KMS-11 (cell line): ENCODE results near the gene EEFSEC.

Experiments
- H2AFZ ChIP-seq: fragments of 200-600 bp; sonication (generic); 2 replicates; pipeline ENCODE4 v1.6.1; 2016; ENCODE audit warnings: antibody characterized with exemption, mixed run types, low read depth
- H3K27ac ChIP-seq: fragments of 200-600 bp; sonication (generic); 2 replicates; pipeline ENCODE4 v1.6.1; 2016; ENCODE audit warnings: mild to moderate bottlenecking, mixed run types
- H3K27me3 ChIP-seq: fragments of 200-600 bp; sonication (generic); 2 replicates; pipeline ENCODE4 v1.6.1; 2017; ENCODE audit warnings: mild to moderate bottlenecking, low read depth, mixed run types, moderate library complexity; ENCODE audit not compliant: insufficient read depth
- H3K36me3 ChIP-seq: fragments of 200-600 bp; sonication (generic); 2 replicates; pipeline ENCODE4 v1.6.1; 2017; ENCODE audit warnings: mild to moderate bottlenecking, mixed run types; ENCODE audit not compliant: insufficient read depth
- H3K4me1 ChIP-seq: fragments of 200-600 bp; sonication (generic); 2 replicates; pipeline ENCODE4 v1.6.1; 2016; ENCODE audit warnings: mild to moderate bottlenecking, low read depth, mixed run types; ENCODE audit not compliant: poor library complexity, severe bottlenecking
- H3K4me2 ChIP-seq: fragments of 200-600 bp; sonication (generic); 2 replicates; pipeline ENCODE4 v1.7.0; 2016; ENCODE audit warnings: mild to moderate bottlenecking, mixed run types
- H3K4me3 ChIP-seq: fragments of 200-600 bp; sonication (generic); IDR thresholded peaks from 2 replicates; pipeline ENCODE4 v1.6.1; 2017; ENCODE audit warnings: low read depth, low read length, mixed read lengths; ENCODE audit not compliant: insufficient read depth
- H3K79me2 ChIP-seq: fragments of 200-600 bp; sonication (generic); 2 replicates; pipeline ENCODE4 v1.6.1; 2016; ENCODE audit warnings: low read depth, mixed run types; ENCODE audit not compliant: insufficient read depth
- H3K9ac ChIP-seq: fragments of 200-600 bp; sonication (generic); 2 replicates; pipeline ENCODE4 v1.6.1; 2016; ENCODE audit warnings: mild to moderate bottlenecking, mixed run types
- H4K20me1 ChIP-seq: fragments of 200-600 bp; sonication (generic); 2 replicates; pipeline ENCODE4 v1.6.1; 2016; ENCODE audit warnings: mild to moderate bottlenecking, mixed run types; ENCODE audit not compliant: insufficient read depth
- CTCF ChIP-seq: fragments of 200-600 bp; sonication (generic); conservative IDR thresholded peaks from 2 replicates; pipeline ENCODE4 v1.6.1; 2017; ENCODE audit warnings: low read depth, mild to moderate bottlenecking, antibody characterized with exemption, low read length, moderate library complexity, mixed read lengths

The EEFSEC gene

GRCh38 chr3:128410669-128411573 lies 257.6 kb downstream of the EEFSEC start:
- no peak overlapping the region for H3K4me3 ChIP-seq
- no peaks in the 10 kb centered on the region for H3K36me3 ChIP-seq
- no peak overlapping the region for H3K27ac ChIP-seq
- H4K20me1 ChIP-seq: no peaks in the 10 kb centered on the region
- H3K79me2 ChIP-seq: no peaks in the 10 kb centered on the region
- no peak overlapping the region for H2AFZ ChIP-seq
- no peaks in the 10 kb centered on the region for H3K4me1 ChIP-seq
- H3K27me3 ChIP-seq: no peaks in the 10 kb centered on the region
- H3K9ac ChIP-seq: no peak overlapping the region
- H3K4me2 ChIP-seq: no peak overlapping the region
- no peak for TF ChIP-seq CTCF

GRCh38 chr3:128411574-128412064 lies 258.3 kb downstream of the EEFSEC start:
- H3K27me3 ChIP-seq: no peaks in the 10 kb centered on the region
- no peak for TF ChIP-seq CTCF
- no peaks in the 10 kb centered on the region for H3K36me3 ChIP-seq
- H3K4me2 ChIP-seq: no peak overlapping the region
- no peak overlapping the region for H3K27ac ChIP-seq
- no peak overlapping the region for H2AFZ ChIP-seq
- H3K4me3 ChIP-seq: no peak overlapping the region
- no peaks in the 10 kb centered on the region for H3K4me1 ChIP-seq
- H3K79me2 ChIP-seq: no peaks in the 10 kb centered on the region
- H3K9ac ChIP-seq: no peak overlapping the region
- no peaks in the 10 kb centered on the region for H4K20me1 ChIP-seq

DNA sequence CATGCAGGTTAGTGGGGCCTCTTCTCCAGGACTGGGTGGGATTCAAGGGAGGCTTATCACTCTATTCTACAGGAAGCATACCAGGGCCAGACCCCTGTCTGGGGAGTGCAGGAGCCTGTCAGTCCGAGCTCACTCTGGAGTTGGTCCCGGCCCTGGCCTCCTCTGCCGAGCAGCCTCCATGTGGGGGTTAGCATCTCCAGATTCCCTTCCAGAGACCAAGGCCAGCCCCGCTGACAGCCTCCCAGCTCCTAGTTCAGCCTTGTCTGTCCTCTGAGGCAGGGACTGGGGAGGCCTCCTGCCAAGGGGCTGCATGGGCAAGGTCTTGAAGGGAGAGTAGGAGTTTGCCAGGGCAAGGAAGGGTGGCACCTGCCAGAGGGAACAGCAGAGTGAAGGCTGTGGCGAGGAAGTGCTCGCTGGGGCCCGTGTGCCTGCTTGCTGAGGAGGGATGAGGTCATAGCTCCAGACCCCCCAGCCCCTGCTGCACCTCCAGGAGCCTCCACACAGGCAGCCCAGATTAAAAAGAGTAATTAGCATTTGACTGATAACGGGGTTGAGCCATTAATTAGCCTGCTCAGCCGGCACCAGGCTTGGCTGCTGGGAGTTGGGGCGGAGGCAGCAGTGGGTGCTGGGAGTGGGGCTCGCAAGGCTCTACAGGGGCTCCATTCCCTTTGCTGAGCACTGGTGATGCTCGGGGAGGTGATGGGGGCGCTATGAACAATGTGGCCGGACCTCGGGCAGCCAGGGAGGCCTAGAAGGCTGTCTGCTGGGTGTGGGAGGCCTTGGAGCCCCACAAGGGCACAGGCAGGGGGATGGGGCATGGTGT lies 259.1 kb downstream of the EEFSEC start:
- no peak overlapping the region for H3K4me3 ChIP-seq
- H3K36me3 ChIP-seq: no peaks in the 10 kb centered on the region
- no peak overlapping the region for H3K9ac ChIP-seq
- H3K27me3 ChIP-seq: no peaks in the 10 kb centered on the region
- H3K79me2 ChIP-seq: no peaks in the 10 kb centered on the region
- no peak overlapping the region for H3K27ac ChIP-seq
- H2AFZ ChIP-seq: no peak overlapping the region
- H3K4me2 ChIP-seq: no peak overlapping the region
- no peak for TF ChIP-seq CTCF
- H4K20me1 ChIP-seq: no peaks in the 10 kb centered on the region
- no peaks in the 10 kb centered on the region for H3K4me1 ChIP-seq

DNA sequence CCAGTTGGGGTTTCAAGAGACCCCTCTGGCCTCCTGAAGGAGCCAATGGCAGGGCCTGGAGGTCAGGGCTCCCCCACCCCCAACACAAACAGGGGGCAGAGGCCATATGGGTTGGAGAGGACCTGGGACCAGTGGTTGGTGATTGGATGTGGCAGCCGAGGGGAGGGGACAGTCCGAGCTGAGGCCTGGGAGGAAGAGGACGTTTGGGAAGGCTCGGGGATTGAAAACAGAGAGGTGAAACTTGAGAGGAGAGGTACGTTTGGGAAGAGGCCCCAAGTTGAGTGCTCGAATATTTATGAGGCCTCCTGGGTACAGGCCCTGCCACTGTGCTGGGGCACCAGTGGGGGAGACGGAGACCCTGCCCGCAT lies 259.7 kb downstream of the EEFSEC start:
- Histone ChIP-seq H3K27ac (no peak overlapping the region), H3K4me3 (no peak overlapping the region), H4K20me1 (no peaks in the 10 kb centered on the region), H2AFZ (no peak overlapping the region), H3K9ac (no peak overlapping the region), H3K79me2 (no peaks in the 10 kb centered on the region), H3K36me3 (no peaks in the 10 kb centered on the region), H3K4me1 (no peaks in the 10 kb centered on the region), H3K27me3 (no peaks in the 10 kb centered on the region), H3K4me2 (no peak overlapping the region)
- TF ChIP-seq CTCF: no peak
